Fibroblast of villous mesenchyme (primary cell): Measurements from ENCODE around the gene ICOSLG. TPM values are rescaled to one million over a fixed set of nuclear protein-coding genes. Genes with fewer than 3 reads are reported as not detected.

Experiments
- DNase-seq: peaks from one replicate; pipeline ENCODE4 v3.0.0-alpha.2; 2010; ENCODE audit warnings: low read depth
- H3K4me3 ChIP-seq: 2 replicates; pipeline ENCODE4 v1.5.1; 2011; ENCODE audit warnings: low read depth, mild to moderate bottlenecking, low read length
- CTCF ChIP-seq: IDR thresholded peaks from 2 replicates; pipeline ENCODE4 v1.5.1; 2012; ENCODE audit warnings: low read depth, mild to moderate bottlenecking, low read length; ENCODE audit not compliant: insufficient read depth
- total RNA-seq: library from RNA; depleted of rRNA; stranded (reverse); fragments of >200 nt; gene quantifications from 2 replicates; pipeline ENCODE4 v1.2.3, GENCODE V29; 2012

The ICOSLG gene
- total RNA-seq, 1 donor, result 0.43 TPM

GRCh38 chr21:44263221-44263760 lies 22.5 kb upstream of the ICOSLG start:
- H3K4me3 ChIP-seq, result no peak overlapping the region
- DNase-seq, result no peak
- no peak for TF ChIP-seq CTCF

GRCh38 chr21:44262338-44263056 lies 21.8 kb upstream of the ICOSLG start:
- no peak for DNase-seq
- no peak overlapping the region for H3K4me3 ChIP-seq
- no peak for TF ChIP-seq CTCF

- TF ChIP-seq CTCF, result no peak
- DNase-seq, result no peak
- no peak within 1 kb of the TSS for H3K4me3 ChIP-seq
Measured at GRCh38 chr21:44261675-44262295, 21.0 kb upstream of the ICOSLG start, which contains the start of gene DNMT3L. DNMT3L (minus strand) TSS chr21:44261897; CDS start chr21:44261259, 638 bp downstream.

GRCh38 chr21:44260791-44261631 lies 20.3 kb upstream of the ICOSLG start:
- TF ChIP-seq CTCF, result no peak
- H3K4me3 ChIP-seq, result no peak overlapping the region
- no peak for DNase-seq

- no peak for TF ChIP-seq CTCF
- DNase-seq, result no peak
- H3K4me3 ChIP-seq, result no peak overlapping the region
Measured at GRCh38 chr21:44260066-44260465, 19.3 kb upstream of the ICOSLG start.

- no peak for TF ChIP-seq CTCF
- H3K4me3 ChIP-seq, result no peak overlapping the region
- DNase-seq, result no peak
Measured at GRCh38 chr21:44259082-44259705, 18.5 kb upstream of the ICOSLG start.
